ENCODE measurements around the gene OR1N2. TPM values are rescaled to one million over a fixed set of nuclear protein-coding genes. Genes with fewer than 3 reads are reported as not detected.
"Not testable (repeated sequence)": the region's sequence is repeated elsewhere in the genome, so short reads cannot be mapped to it uniquely, and the experiment has no call there.

The OR1N2 gene
- total RNA-seq, 1 experiment from 2014 or later = not detected

DNA sequence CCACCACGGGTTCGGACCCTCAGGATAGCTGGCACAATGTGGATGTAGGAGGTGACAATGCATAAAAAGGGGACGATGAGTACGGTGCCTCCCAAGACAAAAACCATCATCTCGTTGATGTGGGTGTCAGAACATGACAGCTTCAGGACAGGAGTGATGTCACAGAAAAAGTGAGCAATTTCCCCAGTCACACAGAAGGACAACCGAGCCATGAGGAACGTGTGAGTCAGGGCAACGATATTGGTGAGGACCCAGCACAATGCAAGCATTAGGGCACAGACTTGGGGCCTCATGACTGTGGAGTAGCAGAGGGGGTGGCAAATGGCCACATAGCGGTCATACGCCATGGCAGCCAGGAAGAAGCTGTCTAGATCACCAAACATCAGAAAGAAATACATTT, 26.3 kb upstream of the OR1N2 start:
- H3F3A ChIP-seq (ENCODE audit: low read length, unreplicated experiment) = no peaks in the 10 kb centered on the region

GRCh38 chr9:122527193-122527592, 25.7 kb upstream of the OR1N2 start, which contains the start of gene OR1N1:
Gene OR1N1, minus strand, starts transcription at chr9:122527293. Its CDS starts 0 bp downstream, at chr9:122527293.
- H3K27ac ChIP-seq (ENCODE audit: low read length) = no peak within 1 kb of the TSS
- no peak within 1 kb of the TSS for H3K4me2 ChIP-seq (ENCODE audit: low read length)
- no peak for ATAC-seq
- H3K79me2 ChIP-seq (ENCODE audit: low read length) = no peaks in the 10 kb centered on the region
- ChIA-PET CTCF (no interaction called here), POLR2A (ENCODE audit: unreplicated experiment) (no interaction called here)
- H3K36me3 ChIP-seq (ENCODE audit: low read depth, low read length) = no peaks in the 10 kb centered on the region
- no peaks in the 10 kb centered on the region for H3F3A ChIP-seq (ENCODE audit: low read length, unreplicated experiment)
- no peak within 1 kb of the TSS for H3K9ac ChIP-seq (ENCODE audit: low read length)
- BruUV-seq (replicated peaks) = no TSS peak
- no peak for DNase-seq
- no peak within 1 kb of the TSS for H2AFZ ChIP-seq (ENCODE audit: low read length)
- H3K4me1 ChIP-seq (ENCODE audit: insufficient read depth, low read length) = no peaks in the 10 kb centered on the region
- H3K9me2 ChIP-seq (replicated peaks; ENCODE audit: low read length) = no peaks in the 10 kb centered on the region
- H3K9me3 ChIP-seq (ENCODE audit: low read length) = no peaks in the 10 kb centered on the region
- TF ChIP-seq EZH2phosphoT487 (IDR thresholded peaks at IDR 0.05; ENCODE audit: borderline replicate concordance, low read length) (no peak), EZH2 (IDR thresholded peaks at IDR 0.05; ENCODE audit: low read length, unreplicated experiment) (no peak)
- TF ChIP-seq, protein P1, sequence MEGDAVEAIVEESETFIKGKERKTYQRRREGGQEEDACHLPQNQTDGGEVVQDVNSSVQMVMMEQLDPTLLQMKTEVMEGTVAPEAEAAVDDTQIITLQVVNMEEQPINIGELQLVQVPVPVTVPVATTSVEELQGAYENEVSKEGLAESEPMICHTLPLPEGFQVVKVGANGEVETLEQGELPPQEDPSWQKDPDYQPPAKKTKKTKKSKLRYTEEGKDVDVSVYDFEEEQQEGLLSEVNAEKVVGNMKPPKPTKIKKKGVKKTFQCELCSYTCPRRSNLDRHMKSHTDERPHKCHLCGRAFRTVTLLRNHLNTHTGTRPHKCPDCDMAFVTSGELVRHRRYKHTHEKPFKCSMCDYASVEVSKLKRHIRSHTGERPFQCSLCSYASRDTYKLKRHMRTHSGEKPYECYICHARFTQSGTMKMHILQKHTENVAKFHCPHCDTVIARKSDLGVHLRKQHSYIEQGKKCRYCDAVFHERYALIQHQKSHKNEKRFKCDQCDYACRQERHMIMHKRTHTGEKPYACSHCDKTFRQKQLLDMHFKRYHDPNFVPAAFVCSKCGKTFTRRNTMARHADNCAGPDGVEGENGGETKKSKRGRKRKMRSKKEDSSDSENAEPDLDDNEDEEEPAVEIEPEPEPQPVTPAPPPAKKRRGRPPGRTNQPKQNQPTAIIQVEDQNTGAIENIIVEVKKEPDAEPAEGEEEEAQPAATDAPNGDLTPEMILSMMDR (conservative IDR thresholded peaks at IDR 0.05; ENCODE audit: low read depth, low read length) = no peak
- H4K20me1 ChIP-seq (ENCODE audit: low read length) = no peaks in the 10 kb centered on the region
- intact Hi-C loops (cut with micrococcal nuclease) = no loop called here
- H3K27me3 ChIP-seq (ENCODE audit: low read length) = peaks cover 25% of the 10 kb centered on the region
- no peak within 1 kb of the TSS for H3K4me3 ChIP-seq (ENCODE audit: low read length)

More for the DNA sequence above, 26.3 kb upstream of the OR1N2 start:
- peaks cover 25% of the 10 kb centered on the region for H3K27me3 ChIP-seq (ENCODE audit: low read length)
- ChIA-PET CTCF (no interaction called here), POLR2A (ENCODE audit: unreplicated experiment) (no interaction called here)
- H3K4me1 ChIP-seq (ENCODE audit: insufficient read depth, low read length) = no peaks in the 10 kb centered on the region
- no peak for DNase-seq
- BruUV-seq (replicated peaks) = no TSS peak
- TF ChIP-seq EZH2 (IDR thresholded peaks at IDR 0.05; ENCODE audit: low read length, unreplicated experiment) = no peak
- TF ChIP-seq, protein P1 (conservative IDR thresholded peaks at IDR 0.05; ENCODE audit: low read depth, low read length) = no peak
- TF ChIP-seq EZH2phosphoT487 (IDR thresholded peaks at IDR 0.05; ENCODE audit: borderline replicate concordance, low read length) = no peak
- intact Hi-C loops (cut with micrococcal nuclease) = no loop called here
- H3K9me3 ChIP-seq (ENCODE audit: low read length) = no peaks in the 10 kb centered on the region
- H3K9me2 ChIP-seq (replicated peaks; ENCODE audit: low read length) = no peaks in the 10 kb centered on the region
- no peak overlapping the region for H3K27ac ChIP-seq (ENCODE audit: low read length)
- no peak overlapping the region for H2AFZ ChIP-seq (ENCODE audit: low read length)
- no peaks in the 10 kb centered on the region for H4K20me1 ChIP-seq (ENCODE audit: low read length)
- no peaks in the 10 kb centered on the region for H3K36me3 ChIP-seq (ENCODE audit: low read depth, low read length)
- no peak overlapping the region for H3K4me3 ChIP-seq (ENCODE audit: low read length)
- no peak overlapping the region for H3K4me2 ChIP-seq (ENCODE audit: low read length)
- no peak for ATAC-seq
- no peak overlapping the region for H3K9ac ChIP-seq (ENCODE audit: low read length)
- H3K79me2 ChIP-seq (ENCODE audit: low read length) = no peaks in the 10 kb centered on the region

DNA sequence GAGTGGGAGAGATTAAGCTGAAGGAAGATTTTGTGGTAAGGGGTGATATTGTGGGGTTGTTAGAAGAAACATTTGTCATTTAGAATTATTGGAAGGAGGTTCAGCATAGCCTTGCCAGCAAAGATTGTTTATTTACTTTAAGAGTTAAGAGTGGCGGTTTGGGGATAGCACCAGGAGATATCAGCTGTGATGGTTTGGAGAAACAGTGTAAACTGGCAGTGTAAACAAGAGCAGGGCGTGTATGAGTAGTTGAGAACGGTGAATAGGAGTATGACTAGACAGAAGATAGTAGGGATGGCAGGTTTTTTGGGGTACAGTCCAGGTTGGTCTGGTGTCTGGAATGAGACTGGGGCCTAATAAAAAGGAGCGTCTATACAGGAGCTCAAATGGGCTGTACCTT, 21.8 kb upstream of the OR1N2 start:
- CTCF ChIA-PET = not testable (repeated sequence)

More for the DNA sequence above, 21.8 kb upstream of the OR1N2 start:
- DNase-seq; H3F3A ChIP-seq (ENCODE audit: low read length, unreplicated experiment); intact Hi-C loops (cut with micrococcal nuclease); BruUV-seq (replicated peaks); H3K27ac ChIP-seq (ENCODE audit: low read length); POLR2A ChIA-PET (ENCODE audit: unreplicated experiment); H4K20me1 ChIP-seq (ENCODE audit: low read length); H3K4me3 ChIP-seq (ENCODE audit: low read length); H3K4me2 ChIP-seq (ENCODE audit: low read length); H3K79me2 ChIP-seq (ENCODE audit: low read length); ATAC-seq; H3K9me3 ChIP-seq (ENCODE audit: low read length); H2AFZ ChIP-seq (ENCODE audit: low read length); H3K4me1 ChIP-seq (ENCODE audit: insufficient read depth, low read length); H3K9ac ChIP-seq (ENCODE audit: low read length); H3K9me2 ChIP-seq (replicated peaks; ENCODE audit: low read length); H3K36me3 ChIP-seq (ENCODE audit: low read depth, low read length): not testable (repeated sequence)
- H3K27me3 ChIP-seq (ENCODE audit: low read length) = peaks cover 23% of the 10 kb centered on the region
